HK-2 (cell line): ENCODE data around the gene C1orf52.

Source experiments
- DNase-seq: peaks from one replicate; pipeline ENCODE4 v3.0.0-alpha.2; 2018; ENCODE audit not compliant: unreplicated experiment

Gene C1orf52

GRCh38 chr1:85230305-85230977 is 29.0 kb downstream of the C1orf52 start:
- no peak for DNase-seq

GRCh38 chr1:85229574-85230097 is 29.8 kb downstream of the C1orf52 start:
- DNase-seq: no peak

- DNase-seq: no peak
Observed at GRCh38 chr1:85228972-85229371, 30.5 kb downstream of the C1orf52 start.

GRCh38 chr1:85225624-85226380 is 33.7 kb downstream of the C1orf52 start:
- DNase-seq: no peak

GRCh38 chr1:85224734-85225623 is 34.5 kb downstream of the C1orf52 start:
- no peak for DNase-seq

GRCh38 chr1:85224295-85224694 is 35.2 kb downstream of the C1orf52 start:
- no peak for DNase-seq

GRCh38 chr1:85223334-85223733 is 36.1 kb downstream of the C1orf52 start:
- DNase-seq: no peak

- no peak for DNase-seq
Observed at GRCh38 chr1:85220756-85221201, 38.7 kb downstream of the C1orf52 start.

- no peak for DNase-seq
Observed at GRCh38 chr1:85219853-85220610, 39.4 kb downstream of the C1orf52 start.

GRCh38 chr1:85216697-85217096 is 42.8 kb downstream of the C1orf52 start:
- no peak for DNase-seq

- no peak for DNase-seq
Observed at GRCh38 chr1:85214654-85215053, 44.8 kb downstream of the C1orf52 start.

GRCh38 chr1:85208488-85208887 is 51.0 kb downstream of the C1orf52 start:
- no peak for DNase-seq

- no peak for DNase-seq
Observed at GRCh38 chr1:85203573-85204171, 55.8 kb downstream of the C1orf52 start.

- no peak for DNase-seq
Observed at GRCh38 chr1:85202864-85203255, 56.6 kb downstream of the C1orf52 start.

GRCh38 chr1:85202092-85202863 is 57.2 kb downstream of the C1orf52 start:
- DNase-seq: no peak

- DNase-seq: peak; percentile 79
Observed at GRCh38 chr1:85201340-85202091, 57.9 kb downstream of the C1orf52 start.

- DNase-seq: peak; percentile 83
Observed at GRCh38 chr1:85200463-85201339, 58.8 kb downstream of the C1orf52 start, which contains the start of gene SYDE2. Gene SYDE2, minus strand, starts transcription at chr1:85201016. Its CDS starts 20 bp downstream, at chr1:85200996.
